ENCODE data around the gene NDC80. TPM values are rescaled to one million over a fixed set of nuclear protein-coding genes. Genes with fewer than 3 reads are reported as not detected.

The NDC80 gene
- total and polyA plus RNA-seq, 2 experiments from 2014 or later, result 8.4 to 23.2 TPM

DNA sequence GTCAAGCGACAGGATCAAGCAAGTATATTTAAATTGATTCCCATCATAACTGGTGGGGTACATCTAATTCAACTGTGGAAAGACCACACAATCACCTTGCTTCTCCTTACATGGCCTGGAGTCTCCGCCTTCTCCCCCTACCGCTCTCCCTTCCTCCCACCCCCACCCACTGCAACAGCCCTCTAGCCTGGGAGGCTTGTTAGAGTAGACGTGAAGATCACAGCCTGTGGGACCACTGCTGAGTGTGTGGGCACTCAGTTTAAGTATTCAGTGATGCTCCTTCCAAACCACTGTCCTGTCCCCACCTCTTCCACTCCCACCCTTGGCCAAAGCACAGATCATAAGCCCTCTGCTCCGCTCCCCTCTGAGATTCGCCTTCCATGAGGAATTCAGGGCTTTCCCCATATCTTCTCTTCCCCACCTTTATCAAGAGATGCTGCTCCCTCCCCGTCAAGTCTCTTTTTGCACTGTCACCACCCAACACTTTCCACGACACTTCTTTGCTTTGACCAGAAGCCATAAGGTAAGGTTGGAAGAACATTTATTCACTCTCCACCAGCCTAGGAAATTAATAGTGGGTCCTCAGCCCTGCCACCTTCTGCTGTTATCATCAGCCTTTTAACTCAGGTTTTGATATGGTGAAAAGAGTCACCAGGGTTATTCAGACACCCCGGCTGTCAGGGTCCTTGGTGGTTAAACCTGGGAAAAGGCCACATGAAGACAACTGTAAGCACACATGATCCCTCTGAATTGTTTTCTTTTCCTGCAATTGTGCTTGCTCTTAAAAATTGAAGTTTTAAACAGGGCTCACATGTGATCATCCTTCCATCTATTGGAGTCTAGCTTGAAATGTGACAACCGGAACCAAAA is 1.8 kb upstream of the NDC80 start:
- Histone ChIP-seq H3K9me3 (ENCODE audit: low read depth) (no peaks in the 10 kb centered on the region), H3K27ac (peak overlapping the region; percentile 100), H3K4me3 (no peak overlapping the region), H3K36me3 (no peaks in the 10 kb centered on the region), H3K27me3 (no peaks in the 10 kb centered on the region), H3K4me1 (ENCODE audit: low read depth) (peaks cover 16% of the 10 kb centered on the region)
- TF ChIP-seq, protein P1, sequence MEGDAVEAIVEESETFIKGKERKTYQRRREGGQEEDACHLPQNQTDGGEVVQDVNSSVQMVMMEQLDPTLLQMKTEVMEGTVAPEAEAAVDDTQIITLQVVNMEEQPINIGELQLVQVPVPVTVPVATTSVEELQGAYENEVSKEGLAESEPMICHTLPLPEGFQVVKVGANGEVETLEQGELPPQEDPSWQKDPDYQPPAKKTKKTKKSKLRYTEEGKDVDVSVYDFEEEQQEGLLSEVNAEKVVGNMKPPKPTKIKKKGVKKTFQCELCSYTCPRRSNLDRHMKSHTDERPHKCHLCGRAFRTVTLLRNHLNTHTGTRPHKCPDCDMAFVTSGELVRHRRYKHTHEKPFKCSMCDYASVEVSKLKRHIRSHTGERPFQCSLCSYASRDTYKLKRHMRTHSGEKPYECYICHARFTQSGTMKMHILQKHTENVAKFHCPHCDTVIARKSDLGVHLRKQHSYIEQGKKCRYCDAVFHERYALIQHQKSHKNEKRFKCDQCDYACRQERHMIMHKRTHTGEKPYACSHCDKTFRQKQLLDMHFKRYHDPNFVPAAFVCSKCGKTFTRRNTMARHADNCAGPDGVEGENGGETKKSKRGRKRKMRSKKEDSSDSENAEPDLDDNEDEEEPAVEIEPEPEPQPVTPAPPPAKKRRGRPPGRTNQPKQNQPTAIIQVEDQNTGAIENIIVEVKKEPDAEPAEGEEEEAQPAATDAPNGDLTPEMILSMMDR (IDR thresholded peaks at IDR 0.05; ENCODE audit: low read depth, low read length), result no peak
- no peak for DNase-seq (ENCODE audit: low read depth in 1 of 2, low spot score in 1 of 2)

DNA sequence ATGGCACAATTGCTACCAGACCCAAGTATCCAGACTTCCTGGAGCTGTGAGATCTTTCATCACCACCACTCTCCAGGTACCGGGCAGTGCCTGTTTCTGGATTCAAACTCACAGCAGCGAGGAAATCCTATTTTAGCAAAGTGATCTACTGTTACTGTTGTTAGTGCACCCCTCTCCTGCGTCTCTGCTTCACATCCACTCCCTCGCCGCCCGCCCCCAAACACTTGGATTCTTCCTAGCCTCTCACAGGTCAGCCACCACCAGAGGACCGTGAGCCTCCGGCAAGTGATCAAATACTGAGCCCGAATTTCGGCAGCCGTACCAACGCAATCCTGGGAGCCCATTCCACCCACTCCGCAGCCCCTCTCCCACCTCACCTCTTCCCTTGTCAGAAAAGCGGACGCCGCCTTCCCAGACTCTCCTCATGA is 571 bp upstream of the NDC80 start:
- DNase-seq (ENCODE audit: low read depth in 1 of 2, low spot score in 1 of 2), result peak; percentile 82 to 83
- H3K36me3 ChIP-seq, result no peaks in the 10 kb centered on the region
- peak overlapping the region; percentile 99 for H3K4me3 ChIP-seq
- H3K27ac ChIP-seq, result peak overlapping the region; percentile 100
- H3K27me3 ChIP-seq, result no peaks in the 10 kb centered on the region
- peaks cover 16% of the 10 kb centered on the region for H3K4me1 ChIP-seq (ENCODE audit: low read depth)
- TF ChIP-seq, protein P1 (IDR thresholded peaks at IDR 0.05; ENCODE audit: low read depth, low read length), result no peak
- no peaks in the 10 kb centered on the region for H3K9me3 ChIP-seq (ENCODE audit: low read depth)

DNA sequence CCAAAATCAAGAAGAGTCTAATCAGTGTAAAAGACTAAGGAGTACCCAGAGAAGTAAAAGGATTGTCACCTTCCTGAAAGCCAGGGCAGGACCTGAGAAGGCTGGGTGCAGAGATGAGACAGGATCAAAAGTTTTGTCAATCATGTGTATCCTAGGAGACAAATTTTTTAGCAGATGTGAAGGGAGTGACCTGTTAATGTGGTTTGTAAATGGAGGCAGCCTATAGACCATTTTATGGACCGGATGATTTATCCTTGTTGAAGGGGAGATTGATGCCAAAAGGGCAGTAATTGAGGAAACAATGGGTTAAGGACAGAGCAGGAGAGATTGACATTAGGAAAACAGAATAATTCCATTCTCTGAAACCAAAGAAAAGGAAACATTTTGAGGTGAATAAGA is 813 bp downstream of the NDC80 start:
- Histone ChIP-seq H3K36me3 (no peaks in the 10 kb centered on the region), H3K4me1 (ENCODE audit: low read depth) (peaks cover 16% of the 10 kb centered on the region), H3K4me3 (peak overlapping the region; percentile 99), H3K9me3 (ENCODE audit: low read depth) (no peaks in the 10 kb centered on the region), H3K27ac (no peak overlapping the region), H3K27me3 (no peaks in the 10 kb centered on the region)
- TF ChIP-seq, protein P1 (IDR thresholded peaks at IDR 0.05; ENCODE audit: low read depth, low read length), result no peak
- DNase-seq (ENCODE audit: low read depth in 1 of 2, low spot score in 1 of 2), result no peak

DNA sequence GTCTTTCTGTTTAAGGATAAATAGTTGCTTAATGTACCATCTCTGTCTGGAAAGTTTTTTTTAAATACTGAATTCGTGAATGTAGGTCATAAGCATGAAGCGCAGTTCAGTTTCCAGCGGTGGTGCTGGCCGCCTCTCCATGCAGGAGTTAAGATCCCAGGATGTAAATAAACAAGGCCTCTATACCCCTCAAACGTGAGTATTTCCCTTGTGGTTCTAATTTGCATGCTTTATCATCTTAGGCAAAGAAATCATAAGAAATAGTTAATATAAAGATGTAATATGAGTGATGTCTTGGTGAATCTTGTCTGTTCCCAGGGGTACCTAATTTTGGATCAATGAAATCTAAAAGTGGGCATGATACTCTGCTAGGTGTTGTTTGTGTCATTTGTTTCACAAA is 1.5 kb downstream of the NDC80 start:
- H3K4me1 ChIP-seq (ENCODE audit: low read depth), result peaks cover 16% of the 10 kb centered on the region
- H3K36me3 ChIP-seq, result peaks cover 6% of the 10 kb centered on the region
- H3K9me3 ChIP-seq (ENCODE audit: low read depth), result no peaks in the 10 kb centered on the region
- DNase-seq (ENCODE audit: low read depth in 1 of 2, low spot score in 1 of 2), result peak; percentile 3 to 32
- TF ChIP-seq, protein P1 (IDR thresholded peaks at IDR 0.05; ENCODE audit: low read depth, low read length), result no peak
- peak overlapping the region; percentile 99 for H3K4me3 ChIP-seq
- H3K27ac ChIP-seq, result no peak overlapping the region
- H3K27me3 ChIP-seq, result no peaks in the 10 kb centered on the region

DNA sequence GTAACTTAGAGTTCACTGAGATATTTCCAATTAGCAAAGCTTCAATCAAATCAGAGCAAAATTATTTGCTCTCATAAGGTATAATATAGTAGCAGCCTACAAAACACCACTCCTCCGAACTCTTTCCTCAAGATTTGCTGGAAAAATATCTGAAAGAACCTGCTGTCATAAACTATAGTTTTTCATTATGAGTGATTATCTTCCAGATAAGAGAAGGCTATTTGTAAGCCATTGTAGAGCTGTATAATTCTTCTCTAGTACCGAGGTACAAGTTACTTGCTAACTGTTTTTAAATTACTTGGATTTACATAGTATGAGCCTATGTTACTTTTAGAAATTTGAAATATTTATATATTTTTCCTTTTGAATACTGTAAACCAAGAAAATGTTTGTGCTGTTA is 2.1 kb downstream of the NDC80 start:
- H3K27me3 ChIP-seq, result no peaks in the 10 kb centered on the region
- peaks cover 7% of the 10 kb centered on the region for H3K36me3 ChIP-seq
- peak overlapping the region; percentile 99 for H3K4me3 ChIP-seq
- H3K4me1 ChIP-seq (ENCODE audit: low read depth), result peaks cover 16% of the 10 kb centered on the region
- no peak for DNase-seq (ENCODE audit: low read depth in 1 of 2, low spot score in 1 of 2)
- no peak overlapping the region for H3K27ac ChIP-seq
- H3K9me3 ChIP-seq (ENCODE audit: low read depth), result no peaks in the 10 kb centered on the region
- TF ChIP-seq, protein P1 (IDR thresholded peaks at IDR 0.05; ENCODE audit: low read depth, low read length), result no peak
